SK-MEL-5 (cell line): Measurements from ENCODE around the gene GANAB. TPM values are rescaled to one million over a fixed set of nuclear protein-coding genes. Genes with fewer than 3 reads are reported as not detected.
"Not testable (repeated sequence)": the region's sequence is repeated elsewhere in the genome, so short reads cannot be mapped to it uniquely, and the experiment has no call there.

Experiments
- DNase-seq: peaks from one replicate; pipeline ENCODE4 v3.0.0-alpha.2; 2016; ENCODE audit warnings: low read depth, low spot score
- in situ Hi-C: cut with HindIII; loops from 2 replicates; pipeline ENCODE4 v1.10.0; 2016; ENCODE audit warnings: low sequenced_read_pairs, high pct_unique_total_duplicates, low pct_unique_long_range_greater_than_20kb
- total RNA-seq: library from RNA; depleted of rRNA; stranded (reverse); fragments of >200 nt; shearing (Covaris generic); gene quantifications from 2 replicates; pipeline ENCODE4 v1.2.3, GENCODE V29; 2014

Gene GANAB
- total RNA-seq, 1 experiment from 2014 or later: 141 TPM

DNA sequence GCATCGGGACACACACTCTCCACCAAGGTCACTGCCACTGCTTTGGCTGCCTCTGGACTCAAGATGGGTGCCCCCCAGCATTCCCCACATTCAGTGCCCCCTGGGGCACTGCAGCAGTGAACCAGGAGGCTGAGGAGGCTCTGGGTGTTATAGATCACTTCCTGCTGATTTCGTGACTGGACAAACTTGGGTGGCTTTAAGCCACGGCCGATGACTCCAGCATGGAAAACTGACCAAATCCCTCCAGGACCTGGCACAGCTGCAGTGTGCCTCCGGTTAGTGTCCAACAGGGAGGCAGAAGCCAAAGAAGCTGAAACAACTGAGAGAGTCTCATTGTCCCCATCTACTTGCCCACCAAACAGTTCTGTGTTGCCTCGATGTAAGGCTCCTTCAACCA is 1.2 kb upstream of the GANAB start:
- in situ Hi-C loops: no loop called here

GRCh38 chr11:62646825-62647608 is 604 bp upstream of the GANAB start:
- no peak for DNase-seq
- in situ Hi-C loops: no loop called here

More for the DNA sequence above, 1.2 kb upstream of the GANAB start:
- DNase-seq: no peak

DNA sequence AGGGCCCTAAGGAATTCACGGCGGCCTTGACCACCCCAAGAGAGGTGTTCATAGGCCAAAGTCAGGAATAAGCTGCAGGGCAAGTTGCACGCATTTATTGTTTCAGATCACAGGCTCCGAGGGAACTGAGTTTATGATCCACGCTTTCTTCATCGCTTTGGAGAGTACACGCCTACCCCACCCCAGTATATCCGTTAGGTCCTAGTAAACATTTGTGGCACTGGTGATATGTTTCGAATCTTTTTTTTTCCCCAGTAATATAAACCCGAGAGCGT is 805 bp downstream of the GANAB start:
- DNase-seq: no peak
- in situ Hi-C loops: no loop called here

DNA sequence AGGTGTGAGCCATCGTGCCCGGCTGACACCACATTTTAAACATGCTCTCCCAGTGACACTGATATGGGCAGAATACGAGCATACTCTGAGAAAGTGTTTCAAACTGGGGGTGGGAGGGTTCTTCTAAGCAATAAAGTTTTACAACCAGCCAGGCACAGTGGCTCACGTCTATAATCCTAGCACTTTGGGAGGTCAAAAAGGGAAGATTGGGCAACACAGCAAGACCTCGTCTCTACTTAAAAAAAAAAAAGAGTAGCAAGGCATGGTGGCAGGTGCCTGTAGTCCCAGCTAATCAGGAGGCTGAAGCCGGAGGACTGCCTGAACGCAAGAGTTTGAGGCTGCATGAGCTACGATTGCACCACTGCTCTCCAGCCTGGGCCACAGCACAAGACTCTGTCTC is 2.2 kb downstream of the GANAB start:
- in situ Hi-C loops: no loop called here
- no peak for DNase-seq

GRCh38 chr11:62632492-62632891 is 13.9 kb downstream of the GANAB start:
- no peak for DNase-seq
- in situ Hi-C loops: no loop called here

GRCh38 chr11:62627713-62628112 is 18.7 kb downstream of the GANAB start:
- peak; percentile 18 for DNase-seq
- in situ Hi-C loops: no loop called here

DNA sequence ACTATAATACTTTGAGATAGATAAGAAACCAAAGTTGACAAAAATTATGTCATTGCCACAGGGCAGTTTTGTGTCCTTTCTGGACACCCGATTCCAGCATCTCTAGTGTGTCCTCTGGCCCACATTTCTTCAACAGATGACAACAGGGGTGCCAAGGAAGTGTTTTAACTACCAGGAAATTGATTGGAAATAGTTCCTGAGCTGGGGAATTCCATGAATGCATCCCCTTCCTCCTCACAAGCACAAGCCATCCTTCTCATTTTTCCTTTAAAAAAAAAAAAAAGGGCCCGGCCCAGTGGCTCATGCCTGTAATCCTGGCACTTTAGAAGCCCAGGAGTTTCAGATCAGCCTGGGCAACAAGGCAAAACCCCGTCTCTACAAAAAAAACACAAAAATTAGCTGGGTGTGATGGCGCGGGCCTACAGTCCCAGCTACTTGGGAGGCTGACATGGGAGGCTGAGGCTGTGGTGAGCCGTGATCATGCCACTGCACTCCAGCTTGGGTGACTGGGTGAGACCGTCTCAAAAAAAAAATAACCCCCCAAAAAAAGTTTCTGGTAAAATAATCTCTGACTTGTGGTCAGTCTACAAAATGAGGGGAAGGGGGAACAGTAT is 23.8 kb downstream of the GANAB start:
- in situ Hi-C loops: no loop called here
- no peak for DNase-seq

DNA sequence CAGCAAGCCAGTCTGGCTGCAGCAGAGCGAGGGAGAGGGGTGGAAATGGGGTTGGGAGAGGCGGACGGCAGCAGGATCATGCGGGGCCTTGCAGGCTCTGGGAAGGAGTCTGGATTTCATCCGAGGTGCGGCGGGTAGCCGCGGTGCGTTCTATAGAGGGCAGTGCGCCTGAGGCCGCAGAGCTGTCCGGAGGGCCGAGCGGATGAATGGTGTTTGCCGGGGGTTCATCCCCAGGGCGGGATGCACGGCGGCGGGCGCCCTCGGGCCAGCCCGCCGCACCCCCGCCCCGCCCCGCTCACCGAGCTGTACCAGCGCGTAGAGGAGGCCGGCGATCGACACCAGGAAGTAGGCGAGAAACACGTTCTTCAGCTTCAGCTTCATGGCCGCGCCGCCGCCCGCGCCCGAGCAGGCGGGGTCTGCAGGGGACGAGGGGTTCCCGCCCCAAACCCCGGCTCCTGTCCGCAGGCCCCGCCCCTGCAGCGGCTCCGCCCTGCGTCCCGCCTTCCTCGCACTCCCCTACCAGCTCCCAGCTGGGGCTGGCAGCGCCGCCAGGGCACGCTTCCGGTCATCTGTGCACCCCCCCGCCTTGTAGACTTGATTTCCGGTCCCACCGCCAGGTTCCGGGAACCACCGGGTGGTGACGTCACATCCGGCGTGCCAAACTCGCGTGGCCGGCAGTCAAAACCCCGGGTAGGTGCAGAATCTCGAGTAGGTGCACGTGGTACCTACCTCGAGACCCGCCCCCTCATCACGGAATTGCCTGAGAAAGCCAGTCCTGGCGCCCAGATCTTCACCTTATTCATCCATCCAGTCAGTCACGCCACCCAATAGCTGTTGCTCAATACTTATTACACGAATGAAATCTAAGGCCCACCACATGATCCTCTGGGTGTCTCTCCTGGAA is 24.6 kb downstream of the GANAB start, which contains the start of gene B3GAT3:
Gene B3GAT3, minus strand, starts transcription at position 420 of the 904 bp plus-strand sequence. Its CDS starts 39 bp downstream, at position 381.
- in situ Hi-C loops: no loop called here
- DNase-seq: peak; percentile 95

GRCh38 chr11:62621027-62621566 is 25.3 kb downstream of the GANAB start:
- no peak for DNase-seq
- in situ Hi-C loops: no loop called here

- DNase-seq, in situ Hi-C loops: not testable (repeated sequence)
These were observed 29.5 kb downstream of the GANAB start for GRCh38 chr11:62616957-62617356.

DNA sequence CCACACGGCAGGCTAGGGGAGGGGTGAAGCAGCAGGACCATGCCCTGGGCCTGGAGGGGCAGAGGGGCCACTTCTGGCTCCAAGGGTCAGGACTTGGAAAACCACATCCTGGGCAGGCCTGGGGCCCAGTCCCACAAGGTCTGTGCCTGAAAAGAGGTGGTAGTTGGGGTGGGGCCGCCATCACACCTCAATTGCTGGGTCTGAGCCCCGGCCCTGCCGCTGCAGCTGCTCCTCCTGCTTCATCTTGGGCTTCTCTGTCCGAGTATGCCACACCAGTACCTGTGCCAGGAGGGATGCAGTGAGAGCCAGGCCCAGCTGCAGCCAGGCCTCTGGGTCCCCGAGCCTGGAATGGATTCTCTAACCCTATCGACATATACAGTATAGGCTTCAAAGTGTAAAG is 30.9 kb downstream of the GANAB start:
- in situ Hi-C loops: no loop called here

DNA sequence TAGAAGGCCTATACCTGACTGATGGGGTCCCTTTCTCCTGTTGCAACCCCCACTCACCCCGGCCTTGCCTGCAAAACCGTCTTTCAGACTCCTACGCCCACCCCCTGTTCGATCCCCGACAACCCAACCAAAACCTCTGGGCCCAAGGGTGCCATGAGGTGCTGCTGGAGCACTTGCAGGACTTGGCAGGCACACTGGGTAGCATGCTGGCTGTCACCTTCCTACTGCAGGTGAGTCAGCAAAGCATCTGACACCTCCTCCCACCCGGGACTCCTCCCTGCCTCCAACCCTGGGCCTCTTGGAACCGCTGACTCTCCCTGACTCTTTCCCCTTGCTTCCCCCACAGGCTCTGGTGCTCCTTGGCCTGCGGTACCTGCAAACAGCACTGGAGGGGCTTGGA is 32.1 kb downstream of the GANAB start:
- DNase-seq: no peak
- in situ Hi-C loops: no loop called here

More for the DNA sequence above, 30.9 kb downstream of the GANAB start:
- no peak for DNase-seq

DNA sequence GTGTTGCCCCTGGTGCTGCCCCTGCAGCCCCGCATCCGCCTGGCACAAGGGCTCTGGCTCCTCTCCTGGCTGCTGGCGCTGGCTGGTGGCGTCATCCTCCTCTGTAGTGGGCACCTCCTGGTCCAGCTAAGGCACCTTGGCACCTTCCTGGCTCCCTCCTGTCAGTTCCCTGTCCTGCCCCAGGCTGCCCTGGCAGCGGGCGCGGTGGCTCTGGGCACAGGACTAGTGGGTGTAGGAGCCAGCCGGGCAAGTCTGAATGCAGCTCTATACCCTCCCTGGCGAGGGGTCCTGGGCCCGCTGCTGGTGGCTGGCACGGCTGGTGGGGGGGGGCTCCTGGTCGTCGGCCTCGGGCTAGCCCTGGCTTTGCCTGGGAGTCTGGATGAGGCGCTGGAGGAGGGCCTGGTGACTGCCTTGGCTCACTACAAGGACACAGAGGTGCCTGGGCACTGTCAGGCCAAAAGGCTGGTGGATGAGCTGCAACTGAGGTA is 33.1 kb downstream of the GANAB start:
- in situ Hi-C loops: no loop called here
- no peak for DNase-seq

DNA sequence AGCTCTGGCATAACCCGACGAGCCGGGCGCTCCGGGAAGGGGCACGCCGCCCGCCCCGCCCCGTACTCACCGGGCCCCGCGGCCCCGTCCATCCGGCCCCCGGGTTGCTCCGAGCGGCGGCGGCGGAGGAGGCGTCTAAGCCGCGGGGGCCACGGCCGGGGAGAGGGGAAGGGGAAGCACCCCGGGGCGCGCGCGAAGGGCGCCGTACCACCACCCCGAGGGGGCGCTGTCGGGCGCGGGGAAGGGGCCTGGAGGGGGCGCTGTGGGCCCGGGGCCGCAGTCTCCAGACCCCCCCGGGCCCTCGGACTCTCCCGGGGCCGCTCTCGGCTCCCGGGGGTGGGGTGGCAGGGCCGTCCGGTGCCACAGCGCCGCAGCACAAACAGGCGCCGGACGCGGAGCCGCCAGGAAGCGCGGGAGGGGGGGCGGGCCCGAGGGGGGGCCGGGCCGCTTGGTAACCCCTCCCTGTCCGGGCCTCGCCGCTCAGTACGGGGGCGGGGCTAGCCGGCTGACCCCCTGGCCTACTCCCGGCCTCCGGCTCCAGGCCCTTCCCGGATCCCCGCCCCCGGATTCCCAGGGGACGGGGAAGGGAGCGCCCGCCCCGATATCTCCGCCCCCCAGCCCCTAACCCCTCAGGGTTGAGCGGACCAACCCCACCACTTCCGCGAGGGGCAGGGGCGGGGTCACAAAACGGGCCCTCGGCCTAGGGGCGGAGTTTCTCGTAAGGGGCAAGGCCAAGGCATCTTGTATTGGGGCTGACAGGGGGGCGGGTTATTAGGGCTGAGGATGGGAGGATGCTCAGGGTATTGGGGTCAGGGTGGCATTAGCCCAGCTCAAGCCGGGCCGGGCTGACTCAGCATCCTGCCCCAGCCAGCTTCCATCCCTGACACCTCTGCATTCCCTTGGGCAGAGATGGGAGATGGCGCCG is 33.8 kb downstream of the GANAB start, which contains the start of the genes EML3 and ROM1:
Gene EML3, minus strand, starts transcription at position 410 of the 925 bp plus-strand sequence. Its CDS starts 318 bp downstream, at position 92.
Gene ROM1, plus strand, starts transcription at position 892 of the 925 bp plus-strand sequence. Its CDS starts 25 bp downstream, at position 917.
- peak; percentile 78 for DNase-seq
- in situ Hi-C loops: no loop called here

- in situ Hi-C loops: no loop called here
- DNase-seq: peak; percentile 18
These were observed 34.6 kb downstream of the GANAB start for GRCh38 chr11:62611705-62612365.
